Thymus (tissue), 11 donors: ENCODE data around the gene DNPEP. TPM values are rescaled to one million over a fixed set of nuclear protein-coding genes. Genes with fewer than 3 reads are reported as not detected.

ENCODE experiments used
- DNase-seq, 9 donors: peaks; one replicate each; pipeline ENCODE4 v3.0.0-alpha.2; 2013; ENCODE audit warnings: low spot score in 9 of 9, low read depth in 6 of 9, missing footprints in 1 of 9
- H3K27ac ChIP-seq, 2 donors: one replicate each; pipeline ENCODE4 v1.5.1; 2013; ENCODE audit warnings: control low read depth in 1 of 2, low read depth in 1 of 2, low read length in 1 of 2, mild to moderate bottlenecking in 1 of 2, moderate library complexity in 1 of 2
- H3K27me3 ChIP-seq, 2 donors: one replicate each; pipeline ENCODE4 v1.5.1; 2013; ENCODE audit warnings: low read length in 1 of 2; ENCODE audit not compliant: control insufficient read depth in 2 of 2, insufficient read depth in 1 of 2
- H3K36me3 ChIP-seq, 2 donors: one replicate each; pipeline ENCODE4 v1.5.1; 2013; ENCODE audit warnings: low read length in 1 of 2, mild to moderate bottlenecking in 1 of 2, moderate library complexity in 1 of 2; ENCODE audit not compliant: control insufficient read depth in 2 of 2, insufficient read depth in 2 of 2
- H3K4me1 ChIP-seq, 2 donors: one replicate each; pipeline ENCODE4 v1.5.1; 2013; ENCODE audit warnings: low read length in 2 of 2; ENCODE audit not compliant: control insufficient read depth in 2 of 2, insufficient read depth in 2 of 2
- H3K4me3 ChIP-seq, 2 donors: one replicate each; pipeline ENCODE4 v1.5.1; 2013; ENCODE audit warnings: low read length in 2 of 2, control low read depth in 1 of 2, mild to moderate bottlenecking in 1 of 2
- H3K9me3 ChIP-seq, 2 donors: one replicate each; pipeline ENCODE4 v1.5.1; 2013; ENCODE audit warnings: low read length in 1 of 2, mild to moderate bottlenecking in 1 of 2; ENCODE audit not compliant: control insufficient read depth in 2 of 2, insufficient read depth in 1 of 2
- WGBS: extraction: QIAGEN DNeasy Blood & Tissue Kit; methylation state at CpG from one replicate; pipeline ENCODE4 v1.1.7; 2013; 5-methylcytosine and 5-hydroxymethylcytosine counted together
- polyA plus RNA-seq: library from polyadenylated mRNA; stranded (reverse); fragments of 200-250 nt; gene quantifications from one replicate; pipeline ENCODE4 v1.2.3, GENCODE V29; 2013
- total RNA-seq: library from RNA; stranded (reverse); fragments of 120-200 nt; gene quantifications from one replicate; pipeline ENCODE4 v1.2.4, GENCODE V29; 2013
- donor health status: healthy.

The DNPEP gene
- total and polyA plus RNA-seq, 2 donors, result 33.6 to 105 TPM

GRCh38 chr2:219421323-219421722 is 33.6 kb upstream of the DNPEP start:
- DNase-seq, result no peak
- WGBS, result 92% methylated on average over 17 of the region's 17 CpGs
- peaks cover 27 to 70% of the 10 kb centered on the region in 2 donors for H3K27me3 ChIP-seq

GRCh38 chr2:219420687-219421086 is 33.0 kb upstream of the DNPEP start:
- Histone ChIP-seq H3K27me3 (peaks cover 27 to 70% of the 10 kb centered on the region in 2 donors), H3K27ac (no peak overlapping the region), H3K36me3 (no peaks in the 10 kb centered on the region), H3K9me3 (no peaks in the 10 kb centered on the region), H3K4me1 (no peaks in the 10 kb centered on the region), H3K4me3 (no peak overlapping the region)
- DNase-seq, result no peak
- 94% methylated on average over 8 of the region's 8 CpGs for WGBS

More at GRCh38 chr2:219421323-219421722, 33.6 kb upstream of the DNPEP start:
- Histone ChIP-seq H3K27ac (no peak overlapping the region), H3K4me1 (no peaks in the 10 kb centered on the region), H3K4me3 (no peak overlapping the region), H3K36me3 (no peaks in the 10 kb centered on the region), H3K9me3 (no peaks in the 10 kb centered on the region)

GRCh38 chr2:219419331-219420197 is 31.9 kb upstream of the DNPEP start:
- no peak overlapping the region for H3K27ac ChIP-seq
- 73% methylated on average over 9 of the region's 9 CpGs for WGBS
- H3K27me3 ChIP-seq, result peaks cover 33 to 68% of the 10 kb centered on the region in 2 donors

GRCh38 chr2:219419012-219419324 is 31.3 kb upstream of the DNPEP start:
- Histone ChIP-seq H3K27ac (no peak overlapping the region), H3K36me3 (no peaks in the 10 kb centered on the region), H3K9me3 (no peaks in the 10 kb centered on the region), H3K4me1 (no peaks in the 10 kb centered on the region), H3K27me3 (peaks cover 33 to 69% of the 10 kb centered on the region in 2 donors), H3K4me3 (no peak overlapping the region)
- WGBS, result 56% methylated on average over 12 of the region's 12 CpGs
- no peak for DNase-seq

More at GRCh38 chr2:219419331-219420197, 31.9 kb upstream of the DNPEP start:
- Histone ChIP-seq H3K4me1 (no peaks in the 10 kb centered on the region), H3K4me3 (no peak overlapping the region), H3K36me3 (no peaks in the 10 kb centered on the region), H3K9me3 (no peaks in the 10 kb centered on the region)
- no peak for DNase-seq

- DNase-seq, result no peak
- no peak within 1 kb of the TSS for H3K27ac ChIP-seq
Measured at GRCh38 chr2:219418155-219419011, 30.7 kb upstream of the DNPEP start, which contains the start of gene DES. DES (plus strand) TSS chr2:219418377; CDS start chr2:219418463, 86 bp downstream.

GRCh38 chr2:219417374-219417773 is 29.7 kb upstream of the DNPEP start:
- 95% methylated on average over 9 of the region's 9 CpGs for WGBS
- Histone ChIP-seq H3K4me1 (no peaks in the 10 kb centered on the region), H3K9me3 (no peaks in the 10 kb centered on the region), H3K27me3 (peaks cover 33 to 69% of the 10 kb centered on the region in 2 donors), H3K27ac (no peak overlapping the region), H3K36me3 (no peaks in the 10 kb centered on the region), H3K4me3 (no peak overlapping the region)
- DNase-seq, result no peak

More at GRCh38 chr2:219418155-219419011, 30.7 kb upstream of the DNPEP start, which contains the start of gene DES:
- H3K4me1 ChIP-seq, result no peaks in the 10 kb centered on the region
- no peak within 1 kb of the TSS for H3K4me3 ChIP-seq
- H3K36me3 ChIP-seq, result no peaks in the 10 kb centered on the region
- H3K27me3 ChIP-seq, result peaks cover 33 to 67% of the 10 kb centered on the region in 2 donors
- 16% methylated on average over 98 of the region's 98 CpGs for WGBS
- H3K9me3 ChIP-seq, result no peaks in the 10 kb centered on the region

- Histone ChIP-seq H3K4me1 (no peaks in the 10 kb centered on the region), H3K36me3 (no peaks in the 10 kb centered on the region), H3K27ac (no peak overlapping the region), H3K4me3 (no peak overlapping the region), H3K9me3 (no peaks in the 10 kb centered on the region), H3K27me3 (peaks cover 33 to 70% of the 10 kb centered on the region in 2 donors)
- WGBS, result 92% methylated on average over 4 of the region's 4 CpGs
- DNase-seq, result no peak
Measured at GRCh38 chr2:219416938-219417337, 29.2 kb upstream of the DNPEP start.

- DNase-seq, result no peak
- Histone ChIP-seq H3K27me3 (peaks cover 33 to 70% of the 10 kb centered on the region in 2 donors), H3K27ac (no peak overlapping the region), H3K36me3 (no peaks in the 10 kb centered on the region), H3K4me1 (no peaks in the 10 kb centered on the region), H3K4me3 (no peak overlapping the region), H3K9me3 (no peaks in the 10 kb centered on the region)
- 63% methylated on average over 3 of the region's 3 CpGs for WGBS
Measured at GRCh38 chr2:219416235-219416602, 28.5 kb upstream of the DNPEP start.
